Stomach (tissue), 9 donors: ENCODE data around the gene AP1S2. TPM values are rescaled to one million over a fixed set of nuclear protein-coding genes. Genes with fewer than 3 reads are reported as not detected.
A peak's percentile ranks its signal among the peaks of the same experiment; 100 is the strongest.

ENCODE experiments used
- DNase-seq, 2 donors: peaks; one replicate each; pipeline versions ENCODE4 v3.0.0 to v3.0.0-alpha.2; 2013 to 2019
- H3K27ac ChIP-seq, 5 donors: fragments of 200-600 bp in 4 of 5; sonication (generic) in 4 of 5; one replicate each; pipeline ENCODE4 v1.5.1; 2013 to 2019; ENCODE audit warnings: mild to moderate bottlenecking in 1 of 5, moderate library complexity in 1 of 5
- H3K27me3 ChIP-seq, 3 donors: fragments of 200-600 bp; sonication (generic); one replicate each; pipeline ENCODE4 v1.5.1; 2017 to 2019; ENCODE audit warnings: mixed run types in 1 of 3
- H3K36me3 ChIP-seq, 4 donors: fragments of 200-600 bp; sonication (generic); 1 replicate in 3 of 4; 2 replicates in 1 of 4; pipeline ENCODE4 v1.5.1; 2016 to 2019
- H3K4me1 ChIP-seq, 4 donors: fragments of 200-600 bp; sonication (generic); one replicate each; pipeline ENCODE4 v1.5.1; 2016 to 2019
- H3K4me3 ChIP-seq, 4 donors: fragments of 200-600 bp; sonication (generic) in 3 of 4; one replicate each; pipeline ENCODE4 v1.5.1; 2016 to 2019; ENCODE audit warnings: mild to moderate bottlenecking in 1 of 4
- H3K9me3 ChIP-seq, 4 donors: fragments of 200-600 bp; sonication (generic); one replicate each; pipeline ENCODE4 v1.5.1; 2016 to 2019
- CTCF ChIP-seq, 7 experiments: fragments of 450-650 bp in 4 of 7; fragments of 200-600 bp in 3 of 7; sonication (generic) in 3 of 7; IDR thresholded peaks; one replicate each; pipeline ENCODE4 v1.5.1; 2016 to 2019; ENCODE audit warnings: antibody characterized with exemption in 7 of 7, control low read depth in 2 of 7, mild to moderate bottlenecking in 1 of 7
- EP300 ChIP-seq: sonication (generic); formaldehyde crosslinking; IDR thresholded peaks from one replicate; pipeline ENCODE4 v1.6.1; 2017; ENCODE audit warnings: antibody characterized with exemption
- POLR2A ChIP-seq, 4 donors: fragments of 450-650 bp; IDR thresholded peaks; one replicate each; pipeline ENCODE4 v1.6.1; 2016; ENCODE audit warnings: antibody characterized with exemption in 4 of 4, control low read depth in 2 of 4, mild to moderate bottlenecking in 1 of 4, moderate library complexity in 1 of 4
- POLR2AphosphoS5 ChIP-seq, 3 donors: sonication (generic); formaldehyde crosslinking; IDR thresholded peaks; one replicate each; pipeline ENCODE4 v1.6.1; 2016; ENCODE audit warnings: antibody characterized with exemption in 3 of 3
- WGBS, 5 donors: extraction: QIAGEN DNeasy Blood & Tissue Kit in 3 of 5; methylation state at CpG; one replicate each; pipeline versions ENCODE4 v1.1.5 to v1.1.7; 2013 to 2018; 5-methylcytosine and 5-hydroxymethylcytosine counted together
- intact Hi-C: fragments of 100-400 bp; cut with DNase I; formaldehyde crosslinking; loops from one replicate; pipeline ENCODE4 v1.15.1; 2023; ENCODE audit warnings: low total_unique reads
- polyA plus RNA-seq, 3 donors: library from polyadenylated mRNA; stranded (reverse); fragments of 200-250 nt; gene quantifications; one replicate each; pipeline ENCODE4 v1.2.3, GENCODE V29; 2013
- total RNA-seq, 5 donors: library from RNA; depleted of rRNA; stranded (reverse); fragments of >200 nt; gene quantifications; one replicate each; pipeline versions ENCODE4 v1.1.0 to v1.2.3, GENCODE V29; 2014 to 2016
- donor health status: healthy with polysubstance abuse.
- donor health status: Bipolar disorder and iron deficiency.
- donor health status: healthy.

The AP1S2 gene
- total and polyA plus RNA-seq, 8 donors: 8.1 to 146 (median 18.2) TPM

- peaks cover 0 to 10% (median 0%) of the 10 kb centered on the region in 3 donors for H3K27me3 ChIP-seq
- H3K9me3 ChIP-seq: no peaks in the 10 kb centered on the region
- H3K4me3 ChIP-seq: no peak overlapping the region
- peaks cover 0 to 7% (median 6%) of the 10 kb centered on the region in 4 donors for H3K36me3 ChIP-seq
- intact Hi-C loops: no loop called here
- H3K27ac ChIP-seq: peak overlapping the region in 2 of 5 donors; percentile 35 to 49
- TF ChIP-seq EP300: no peak
- TF ChIP-seq POLR2AphosphoS5 (IDR thresholded peaks at IDR 0.05): no peak
- TF ChIP-seq CTCF (IDR thresholded peaks at IDR 0.05): no peak
- no peak for TF ChIP-seq POLR2A (IDR thresholded peaks at IDR 0.05)
- 52 to 69% (median 62%) methylated on average over 5 of the region's 5 CpGs for WGBS, 5 donors
- H3K4me1 ChIP-seq: peaks cover 0 to 22% (median 9%) of the 10 kb centered on the region in 4 donors
- DNase-seq: peak in 1 of 2 donors; percentile 16
Measured at GRCh38 chrX:15849555-15849954, 5.1 kb downstream of the AP1S2 start.

GRCh38 chrX:15848576-15848975, 6.0 kb downstream of the AP1S2 start:
- peaks cover 0 to 1% (median 0%) of the 10 kb centered on the region in 3 donors for H3K27me3 ChIP-seq
- peaks cover 0 to 14% (median 5%) of the 10 kb centered on the region in 4 donors for H3K4me1 ChIP-seq

GRCh38 chrX:15843960-15844359, 10.7 kb downstream of the AP1S2 start:
- DNase-seq: no peak
- no peak overlapping the region for H3K27ac ChIP-seq
- H3K4me1 ChIP-seq: peaks cover 0 to 6% (median 3%) of the 10 kb centered on the region in 4 donors
- no peak overlapping the region for H3K4me3 ChIP-seq
- H3K9me3 ChIP-seq: no peaks in the 10 kb centered on the region
- no peaks in the 10 kb centered on the region for H3K27me3 ChIP-seq
- TF ChIP-seq CTCF (IDR thresholded peaks at IDR 0.05) (no peak), POLR2AphosphoS5 (IDR thresholded peaks at IDR 0.05) (no peak), POLR2A (IDR thresholded peaks at IDR 0.05) (no peak), EP300 (no peak)
- peaks cover 0 to 26% (median 18%) of the 10 kb centered on the region in 4 donors for H3K36me3 ChIP-seq
- intact Hi-C loops: no loop called here

More at GRCh38 chrX:15848576-15848975, 6.0 kb downstream of the AP1S2 start:
- intact Hi-C loops: no loop called here
- TF ChIP-seq POLR2AphosphoS5 (IDR thresholded peaks at IDR 0.05) (no peak), POLR2A (IDR thresholded peaks at IDR 0.05) (no peak), EP300 (no peak), CTCF (IDR thresholded peaks at IDR 0.05) (no peak)
- no peak for DNase-seq
- WGBS, 5 donors: 50 to 95% (median 79%) methylated on average over 1 of the region's 1 CpG
- Histone ChIP-seq H3K27ac (peak overlapping the region in 1 of 5 donors; percentile 49), H3K36me3 (peaks cover 0 to 14% (median 12%) of the 10 kb centered on the region in 4 donors), H3K4me3 (no peak overlapping the region), H3K9me3 (no peaks in the 10 kb centered on the region)

GRCh38 chrX:15841853-15842516, 12.6 kb downstream of the AP1S2 start:
- no peaks in the 10 kb centered on the region for H3K4me1 ChIP-seq
- no peak overlapping the region for H3K27ac ChIP-seq
- intact Hi-C loops: no loop called here
- H3K36me3 ChIP-seq: peaks cover 0 to 26% (median 18%) of the 10 kb centered on the region in 4 donors
- no peaks in the 10 kb centered on the region for H3K9me3 ChIP-seq
- H3K4me3 ChIP-seq: no peak overlapping the region
- 71 to 89% (median 87%) methylated on average over 2 of the region's 2 CpGs for WGBS, 5 donors
- DNase-seq: no peak
- TF ChIP-seq POLR2AphosphoS5 (IDR thresholded peaks at IDR 0.05) (no peak), POLR2A (IDR thresholded peaks at IDR 0.05) (no peak), EP300 (no peak)
- no peaks in the 10 kb centered on the region for H3K27me3 ChIP-seq

GRCh38 chrX:15838017-15838416, 16.6 kb downstream of the AP1S2 start:
- Histone ChIP-seq H3K27ac (no peak overlapping the region), H3K9me3 (no peaks in the 10 kb centered on the region), H3K4me1 (no peaks in the 10 kb centered on the region), H3K27me3 (no peaks in the 10 kb centered on the region), H3K4me3 (no peak overlapping the region), H3K36me3 (peaks cover 0 to 10% (median 3%) of the 10 kb centered on the region in 4 donors)
- no peak for DNase-seq
- TF ChIP-seq CTCF (IDR thresholded peaks at IDR 0.05): no peak
- no peak for TF ChIP-seq EP300
- no peak for TF ChIP-seq POLR2AphosphoS5 (IDR thresholded peaks at IDR 0.05)
- TF ChIP-seq POLR2A (IDR thresholded peaks at IDR 0.05): no peak
- WGBS, 5 donors: 92 to 100% (median 94%) methylated on average over 3 of the region's 3 CpGs
- intact Hi-C loops: no loop called here
